B cell (primary cell): ENCODE data around the gene SCO2.

Source experiments
- EZH2 ChIP-seq: IDR thresholded peaks from 2 replicates; pipeline ENCODE4 v1.6.1; 2012; ENCODE audit warnings: borderline replicate concordance, low read depth, mild to moderate bottlenecking, moderate library complexity, low read length; ENCODE audit not compliant: insufficient read depth, poor library complexity, severe bottlenecking
- TF ChIP-seq, protein P1 (sequence below): fragments of 200-600 bp; IDR thresholded peaks from one replicate; pipeline ENCODE4 v1.8.0; 2022; ENCODE audit warnings: antibody characterized with exemption, mild to moderate bottlenecking

GRCh38 chr22:50522806-50523438 lies 2.5 kb downstream of the SCO2 start:
- TF ChIP-seq, protein P1, sequence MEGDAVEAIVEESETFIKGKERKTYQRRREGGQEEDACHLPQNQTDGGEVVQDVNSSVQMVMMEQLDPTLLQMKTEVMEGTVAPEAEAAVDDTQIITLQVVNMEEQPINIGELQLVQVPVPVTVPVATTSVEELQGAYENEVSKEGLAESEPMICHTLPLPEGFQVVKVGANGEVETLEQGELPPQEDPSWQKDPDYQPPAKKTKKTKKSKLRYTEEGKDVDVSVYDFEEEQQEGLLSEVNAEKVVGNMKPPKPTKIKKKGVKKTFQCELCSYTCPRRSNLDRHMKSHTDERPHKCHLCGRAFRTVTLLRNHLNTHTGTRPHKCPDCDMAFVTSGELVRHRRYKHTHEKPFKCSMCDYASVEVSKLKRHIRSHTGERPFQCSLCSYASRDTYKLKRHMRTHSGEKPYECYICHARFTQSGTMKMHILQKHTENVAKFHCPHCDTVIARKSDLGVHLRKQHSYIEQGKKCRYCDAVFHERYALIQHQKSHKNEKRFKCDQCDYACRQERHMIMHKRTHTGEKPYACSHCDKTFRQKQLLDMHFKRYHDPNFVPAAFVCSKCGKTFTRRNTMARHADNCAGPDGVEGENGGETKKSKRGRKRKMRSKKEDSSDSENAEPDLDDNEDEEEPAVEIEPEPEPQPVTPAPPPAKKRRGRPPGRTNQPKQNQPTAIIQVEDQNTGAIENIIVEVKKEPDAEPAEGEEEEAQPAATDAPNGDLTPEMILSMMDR, result no peak
- TF ChIP-seq EZH2, result no peak
